Endothelial cell of umbilical vein (primary cell): Measurements from ENCODE around the gene ACOT13. TPM values are rescaled to one million over a fixed set of nuclear protein-coding genes. Genes with fewer than 3 reads are reported as not detected.
"Not testable (repeated sequence)": the region's sequence is repeated elsewhere in the genome, so short reads cannot be mapped to it uniquely, and the experiment has no call there.

ENCODE experiments used
- BruUV-seq: library from RNA; stranded (reverse); fragments of 400-500 nt; replicated peaks from 2 replicates; lab custom pipeline; 2021; lab: Mats Ljungman, UMichigan
- CTCF ChIA-PET: fragments of 300-600, 350-600 bp; sonication (Branson Sonifier 250); formaldehyde crosslinking; loops from one replicate; lab custom pipeline; 2021; ENCODE audit warnings: antibody characterized with exemption, inconsistent platforms; lab: Charles Lee
- POLR2A ChIA-PET: fragments of 300-600, 350-600 bp; sonication (Branson Sonifier 250); formaldehyde crosslinking; loops from one replicate; lab custom pipeline; 2021; ENCODE audit warnings: antibody characterized with exemption, inconsistent platforms; lab: Charles Lee
- DNase-seq: peaks from one replicate; pipeline ENCODE4 v3.0.0-alpha.2; 2011; ENCODE audit warnings: low read depth, low spot score
- FAIRE-seq: peaks from 2 replicates; lab custom pipeline; 2011; peaks lifted over from hg19 to GRCh38; lab: Jason Lieb, UNC
- H2AFZ ChIP-seq: 2 replicates; pipeline ENCODE4 v1.6.0; 2012; ENCODE audit warnings: low read depth, low read length, control low read depth, inconsistent platforms
- H3K27ac ChIP-seq: 2 replicates; pipeline ENCODE4 v1.5.1; 2011; ENCODE audit warnings: low read depth, mild to moderate bottlenecking, control low read depth, low read length, moderate library complexity; ENCODE audit not compliant: insufficient read depth
- H3K27me3 ChIP-seq, 2 experiments: 2 replicates each; pipeline versions ENCODE4 v1.6.0 to v1.6.1; 2011; ENCODE audit warnings: low read length in 2 of 2, mixed read lengths in 1 of 2; ENCODE audit not compliant: control insufficient read depth in 2 of 2, insufficient read depth in 2 of 2
- H3K36me3 ChIP-seq, 2 experiments: 2 replicates in 1 of 2; 3 replicates in 1 of 2; pipeline ENCODE4 v1.5.1; 2011; ENCODE audit warnings: low read length in 2 of 2, mild to moderate bottlenecking in 1 of 2, moderate library complexity in 1 of 2; ENCODE audit not compliant: control insufficient read depth in 2 of 2, insufficient read depth in 2 of 2; ENCODE audit errors: extremely low read depth in 1 of 2
- H3K4me1 ChIP-seq: 3 replicates; pipeline ENCODE4 v1.5.1; 2011; ENCODE audit warnings: mild to moderate bottlenecking, low read length; ENCODE audit not compliant: control insufficient read depth, insufficient read depth; ENCODE audit errors: extremely low read depth
- H3K4me2 ChIP-seq: 2 replicates; pipeline ENCODE4 v1.6.1; 2011; ENCODE audit warnings: low read length, control low read depth, mixed read lengths; ENCODE audit not compliant: insufficient read depth
- H3K4me3 ChIP-seq, 3 experiments: fragments of 200-600 bp in 1 of 3; sonication (generic), shearing (Covaris generic) in 1 of 3; replicated peaks in 1 of 3; 2 replicates each; pipeline ENCODE4 v1.5.1; 2011 to 2016; ENCODE audit warnings: control low read depth in 3 of 3, low read length in 3 of 3, mild to moderate bottlenecking in 2 of 3, inconsistent platforms in 1 of 3, low read depth in 1 of 3, moderate library complexity in 1 of 3; ENCODE audit not compliant: insufficient read depth in 1 of 3
- H3K79me2 ChIP-seq: 2 replicates; pipeline ENCODE4 v1.6.0; 2012; ENCODE audit warnings: low read length, inconsistent platforms; ENCODE audit not compliant: control insufficient read depth, insufficient read depth
- H3K9ac ChIP-seq: replicated peaks from 2 replicates; pipeline ENCODE3; 2011; ENCODE audit warnings: low read length, control low read depth; ENCODE audit not compliant: insufficient read depth; ENCODE audit errors: extremely low read depth
- H3K9me1 ChIP-seq: replicated peaks from 3 replicates; pipeline ENCODE4 v1.6.0; 2011; ENCODE audit warnings: mild to moderate bottlenecking, low read length; ENCODE audit not compliant: control insufficient read depth, insufficient read depth; ENCODE audit errors: extremely low read depth
- H3K9me3 ChIP-seq: replicated peaks from 2 replicates; pipeline ENCODE4 v1.5.1; 2012; ENCODE audit warnings: low read length, inconsistent platforms; ENCODE audit not compliant: control insufficient read depth, insufficient read depth
- H4K20me1 ChIP-seq: replicated peaks from 2 replicates; pipeline ENCODE3; 2011; ENCODE audit warnings: mild to moderate bottlenecking, low read length; ENCODE audit not compliant: control insufficient read depth, insufficient read depth; ENCODE audit errors: extremely low read depth
- EZH2 ChIP-seq: IDR thresholded peaks from 2 replicates; pipeline ENCODE4 v1.6.1; 2012; ENCODE audit warnings: borderline replicate concordance, low read depth, mild to moderate bottlenecking, moderate library complexity, low read length, inconsistent platforms; ENCODE audit not compliant: severe bottlenecking
- FOS ChIP-seq: IDR thresholded peaks from 2 replicates; pipeline ENCODE4 v1.6.1; 2011; ENCODE audit warnings: mild to moderate bottlenecking, low read length, moderate library complexity, borderline replicate concordance; ENCODE audit not compliant: insufficient read depth
- GATA2 ChIP-seq: IDR thresholded peaks from 2 replicates; pipeline ENCODE4 v1.7.0; 2011; ENCODE audit warnings: low read depth, mild to moderate bottlenecking, moderate library complexity, mixed read lengths, low read length; ENCODE audit not compliant: insufficient read length, insufficient read depth
- MAX ChIP-seq: IDR thresholded peaks from 2 replicates; pipeline ENCODE4 v1.6.1; 2011; ENCODE audit not compliant: insufficient read depth, insufficient read length
- MYC ChIP-seq: IDR thresholded peaks from one replicate; pipeline ENCODE4 v1.6.1; 2011; ENCODE audit warnings: mild to moderate bottlenecking, low read depth, low read length
- POLR2A ChIP-seq: IDR thresholded peaks from 2 replicates; pipeline ENCODE4 v1.6.1; 2012; ENCODE audit warnings: low read depth, mild to moderate bottlenecking, control low read depth, low read length
- POLR2AphosphoS5 ChIP-seq: IDR thresholded peaks from 2 replicates; pipeline ENCODE4 v1.6.1; 2012; ENCODE audit warnings: low read depth, mild to moderate bottlenecking, control low read depth, low read length, moderate library complexity; ENCODE audit not compliant: insufficient read depth
- dilution Hi-C: fragments of 300-500 bp; cut with MboI; formaldehyde crosslinking; loops from one replicate; pipeline ENCODE4 v1.15.0; 2019; ENCODE audit warnings: low sequenced_read_pairs; ENCODE audit not compliant: extremely low pct_ligation_motif_present
- intact Hi-C: fragments of 100-400 bp; cut with micrococcal nuclease; formaldehyde crosslinking; loops from one replicate; pipeline ENCODE4 v1.10.0; 2022
- polyA plus RNA-seq, 4 experiments: library from polyadenylated mRNA; depleted of rRNA in 3 of 4; stranded (reverse) in 3 of 4; unstranded in 1 of 4; fragments of >200 nt; gene quantifications; 2 replicates each; pipeline versions ENCODE4 v1.2.1 to v1.2.3, GENCODE V29; 2011 to 2012; ENCODE audit warnings: missing spikeins in 1 of 4
- total RNA-seq: library from RNA; stranded (reverse); gene quantifications from 2 replicates; pipeline ENCODE4 v1.2.3, GENCODE V29; 2021

The ACOT13 gene
- total and polyA plus RNA-seq, 2 donors (not counting 3 experiments of a cell fraction or from before 2014, with no cell fraction given) = 7.7 to 24.1 TPM

- H3K9me1 ChIP-seq, H4K20me1 ChIP-seq, FAIRE-seq, H3K27ac ChIP-seq, intact Hi-C loops, H3K9ac ChIP-seq, H3K9me3 ChIP-seq, H2AFZ ChIP-seq, dilution Hi-C loops, H3K36me3 ChIP-seq, BruUV-seq, H3K79me2 ChIP-seq, H3K4me3 ChIP-seq, H3K4me1 ChIP-seq, H3K4me2 ChIP-seq, H3K27me3 ChIP-seq, CTCF ChIA-PET, DNase-seq: not testable (repeated sequence)
- POLR2A ChIA-PET = interaction anchor here (0.6 kb wide), 1 partner anchor 9 kb away, joined by 3 read pairs; no protein-coding TSS in a partner anchor
Measured at GRCh38 chr6:24750878-24751277, 84.0 kb downstream of the ACOT13 start.

- Histone ChIP-seq H3K36me3 (no peaks in the 10 kb centered on the region), H3K27ac (no peak overlapping the region), H3K9me3 (no peaks in the 10 kb centered on the region), H3K4me3 (no peak overlapping the region), H4K20me1 (no peaks in the 10 kb centered on the region), H3K79me2 (no peaks in the 10 kb centered on the region), H3K4me2 (no peak overlapping the region), H3K27me3 (peaks cover 0 to 2% of the 10 kb centered on the region in 2 experiments), H3K9me1 (no peaks in the 10 kb centered on the region), H3K4me1 (no peaks in the 10 kb centered on the region), H2AFZ (no peak overlapping the region), H3K9ac (no peak overlapping the region)
- dilution Hi-C loops = no loop called here
- BruUV-seq = no TSS peak
- ChIA-PET POLR2A (no interaction called here), CTCF (no interaction called here)
- no peak for TF ChIP-seq MYC
- TF ChIP-seq MAX = no peak
- no peak for TF ChIP-seq GATA2
- no peak for TF ChIP-seq FOS
- no peak for TF ChIP-seq EZH2
- TF ChIP-seq POLR2AphosphoS5 = no peak
- TF ChIP-seq POLR2A = no peak
- FAIRE-seq = no peak
- intact Hi-C loops = no loop called here
- DNase-seq = no peak
Measured at GRCh38 chr6:24752503-24752902, 85.6 kb downstream of the ACOT13 start.
